Loucy (cell line): ENCODE data around the gene INHA.

ENCODE experiments used
- H2AFZ ChIP-seq: fragments of 200-600 bp; sonication (generic); 2 replicates; pipeline ENCODE4 v1.6.0; 2016; ENCODE audit warnings: antibody characterized with exemption, mild to moderate bottlenecking, low read length, moderate library complexity
- H3F3A ChIP-seq: fragments of 200-600 bp; 2 replicates; pipeline ENCODE4 v1.6.0; 2016; ENCODE audit warnings: antibody characterized with exemption, low read depth, mild to moderate bottlenecking
- H3K27me3 ChIP-seq: fragments of 200-600 bp; sonication (generic); 2 replicates; pipeline ENCODE4 v1.6.1; 2014; ENCODE audit warnings: low read length, mild to moderate bottlenecking; ENCODE audit not compliant: insufficient read depth, poor library complexity, severe bottlenecking
- H3K36me3 ChIP-seq: fragments of 200-600 bp; sonication (generic); 2 replicates; pipeline ENCODE4 v1.6.1; 2016; ENCODE audit warnings: low read length; ENCODE audit not compliant: insufficient read depth
- H3K4me1 ChIP-seq: fragments of 200-600 bp; sonication (generic); 2 replicates; pipeline ENCODE4 v1.5.1; 2014; ENCODE audit warnings: low read length, mild to moderate bottlenecking; ENCODE audit not compliant: insufficient read depth, poor library complexity, severe bottlenecking
- H3K4me2 ChIP-seq: fragments of 200-600 bp; sonication (generic); 2 replicates; pipeline ENCODE4 v1.6.0; 2014; ENCODE audit warnings: antibody characterized with exemption, low read length, low read depth, mild to moderate bottlenecking; ENCODE audit not compliant: poor library complexity, severe bottlenecking
- H3K4me3 ChIP-seq: fragments of 200-600 bp; sonication (generic); 2 replicates; pipeline ENCODE4 v1.5.1; 2014; ENCODE audit warnings: low read length, mild to moderate bottlenecking, mixed read lengths; ENCODE audit not compliant: poor library complexity, severe bottlenecking
- H3K79me2 ChIP-seq: fragments of 200-600 bp; sonication (generic); 2 replicates; pipeline ENCODE4 v1.6.1; 2014; ENCODE audit warnings: low read length; ENCODE audit not compliant: insufficient read depth
- H3K9ac ChIP-seq: fragments of 200-600 bp; sonication (generic); 2 replicates; pipeline ENCODE4 v1.6.0; 2014; ENCODE audit warnings: mild to moderate bottlenecking, low read depth, low read length, moderate library complexity; ENCODE audit not compliant: poor library complexity, severe bottlenecking
- H3K9me2 ChIP-seq: fragments of 200-600 bp; sonication (generic); replicated peaks from 2 replicates; pipeline ENCODE4 v1.6.1; 2016; ENCODE audit warnings: low read depth, low read length, mixed read lengths
- H3K9me3 ChIP-seq: fragments of 200-600 bp; sonication (generic); 2 replicates; pipeline ENCODE4 v1.6.1; 2014; ENCODE audit warnings: mild to moderate bottlenecking, antibody characterized with exemption, low read length, low read depth; ENCODE audit not compliant: insufficient read depth
- H4K20me1 ChIP-seq: fragments of 200-600 bp; sonication (generic); 2 replicates; pipeline ENCODE4 v1.6.0; 2014; ENCODE audit warnings: antibody characterized with exemption, low read length, mild to moderate bottlenecking; ENCODE audit not compliant: insufficient read depth, poor library complexity, severe bottlenecking
- CTCF ChIP-seq: fragments of 200-600 bp; sonication (generic); conservative IDR thresholded peaks from 2 replicates; pipeline ENCODE4 v1.5.1; 2014; ENCODE audit warnings: mild to moderate bottlenecking, antibody characterized with exemption, low read length
- EZH2phosphoT487 ChIP-seq: fragments of 200-600 bp; IDR thresholded peaks from 2 replicates; pipeline ENCODE4 v1.6.1; 2018; ENCODE audit warnings: antibody characterized with exemption, mild to moderate bottlenecking, moderate library complexity, borderline replicate concordance

INHA gene

DNA sequence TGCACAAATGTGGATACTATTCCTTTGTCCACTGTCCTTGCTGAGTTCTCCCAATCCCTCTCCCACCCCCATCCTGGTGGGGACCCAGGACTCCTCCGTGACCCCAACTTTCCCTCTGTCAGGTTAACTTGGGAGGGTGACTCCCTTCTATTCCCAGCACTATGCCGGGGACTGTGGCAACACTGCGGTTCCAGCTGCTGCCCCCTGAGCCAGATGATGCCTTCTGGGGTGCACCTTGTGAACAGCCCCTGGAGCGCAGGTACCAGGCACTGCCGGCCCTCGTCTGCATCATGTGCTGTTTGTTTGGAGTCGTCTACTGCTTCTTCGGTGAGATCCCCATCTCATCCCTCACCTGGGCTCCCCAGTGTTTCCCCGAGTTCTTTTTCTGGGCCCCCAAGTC is 27.5 kb upstream of the INHA start:
- TF ChIP-seq EZH2phosphoT487 (no peak), CTCF (no peak)
- Histone ChIP-seq H2AFZ (no peak overlapping the region), H3K79me2 (no peaks in the 10 kb centered on the region), H3K27me3 (no peaks in the 10 kb centered on the region), H3K4me3 (peak overlapping the region; percentile 71), H4K20me1 (peaks cover 7% of the 10 kb centered on the region), H3F3A (no peaks in the 10 kb centered on the region), H3K9me3 (no peaks in the 10 kb centered on the region), H3K9me2 (no peaks in the 10 kb centered on the region), H3K36me3 (no peaks in the 10 kb centered on the region), H3K9ac (no peak overlapping the region), H3K4me2 (peak overlapping the region; percentile 85), H3K4me1 (peaks cover 10% of the 10 kb centered on the region)

- Histone ChIP-seq H3K27me3 (no peaks in the 10 kb centered on the region), H4K20me1 (peaks cover 7% of the 10 kb centered on the region)
Observed at GRCh38 chr2:219545295-219545942, 26.7 kb upstream of the INHA start.

DNA sequence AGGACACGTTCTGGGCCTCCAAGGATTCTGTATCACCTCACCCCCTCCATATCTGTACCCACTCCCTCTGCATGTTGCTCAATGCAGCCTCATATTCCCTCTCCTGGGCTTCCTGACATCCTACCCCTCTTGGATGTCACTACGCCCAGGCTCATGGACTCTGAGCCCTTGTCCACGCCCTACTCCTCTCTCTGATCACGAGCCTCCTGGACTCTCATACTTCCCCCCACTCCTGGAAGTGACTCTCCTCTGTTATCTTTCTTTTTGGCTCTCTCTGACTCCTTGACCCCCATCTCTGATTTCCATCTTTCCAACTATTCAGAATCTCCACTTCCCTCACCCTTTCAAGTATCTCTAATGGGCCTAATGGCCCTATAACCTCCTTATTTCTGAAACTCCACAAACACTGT is 26.2 kb upstream of the INHA start:
- no peak overlapping the region for H3K9ac ChIP-seq
- no peak overlapping the region for H3K4me2 ChIP-seq
- H3K9me3 ChIP-seq: no peaks in the 10 kb centered on the region
- TF ChIP-seq CTCF (no peak), EZH2phosphoT487 (no peak)
- H3K4me1 ChIP-seq: peaks cover 10% of the 10 kb centered on the region
- no peaks in the 10 kb centered on the region for H3K79me2 ChIP-seq
- no peaks in the 10 kb centered on the region for H3K9me2 ChIP-seq
- no peaks in the 10 kb centered on the region for H3F3A ChIP-seq
- no peaks in the 10 kb centered on the region for H3K36me3 ChIP-seq
- no peak overlapping the region for H3K4me3 ChIP-seq
- peaks cover 7% of the 10 kb centered on the region for H4K20me1 ChIP-seq
- no peaks in the 10 kb centered on the region for H3K27me3 ChIP-seq
- no peak overlapping the region for H2AFZ ChIP-seq

More at GRCh38 chr2:219545295-219545942, 26.7 kb upstream of the INHA start:
- no peak overlapping the region for H3K9ac ChIP-seq
- no peaks in the 10 kb centered on the region for H3K36me3 ChIP-seq
- no peaks in the 10 kb centered on the region for H3K9me3 ChIP-seq
- no peaks in the 10 kb centered on the region for H3K9me2 ChIP-seq
- no peak overlapping the region for H2AFZ ChIP-seq
- peaks cover 10% of the 10 kb centered on the region for H3K4me1 ChIP-seq
- no peaks in the 10 kb centered on the region for H3K79me2 ChIP-seq
- no peaks in the 10 kb centered on the region for H3F3A ChIP-seq
- TF ChIP-seq CTCF: no peak
- no peak for TF ChIP-seq EZH2phosphoT487
- no peak overlapping the region for H3K4me2 ChIP-seq
- H3K4me3 ChIP-seq: no peak overlapping the region
